Activated naive CD8-positive, alpha-beta T cell treated with anti-CD3 and anti-CD28 coated beads, Interleukin-2, amount 10 ng/mL, durations not matched to agents 7 days and 5 days (primary cell): ENCODE measurements around the gene PTPRN2. TPM values are rescaled to one million over a fixed set of nuclear protein-coding genes. Genes with fewer than 3 reads are reported as not detected.

Source experiments
- ATAC-seq: fragments of 150-1000 bp; cut with Tn5 transposase; one replicate; pipeline ENCODE4 v1.10.0; 2021; ENCODE audit warnings: low read depth, moderate library complexity
- POLR2A ChIA-PET: fragments of 350-600 bp; sonication (Branson Sonifier 250); formaldehyde crosslinking; loops from one replicate; lab custom pipeline; 2021; ENCODE audit warnings: antibody characterized with exemption; lab: Charles Lee
- DNase-seq: peaks from one replicate; pipeline ENCODE4 v3.0.0; 2021
- H3K27ac Mint-ChIP-seq: one replicate; pipeline ENCODE4 v1.8.0; 2022; ENCODE audit warnings: mild to moderate bottlenecking, mixed read lengths
- H3K27me3 Mint-ChIP-seq: one replicate; pipeline ENCODE4 v1.8.0; 2022; ENCODE audit warnings: mild to moderate bottlenecking, moderate library complexity, mixed read lengths
- H3K36me3 Mint-ChIP-seq: one replicate; pipeline ENCODE4 v1.8.0; 2021; ENCODE audit warnings: mild to moderate bottlenecking, mixed read lengths
- H3K4me1 Mint-ChIP-seq: one replicate; pipeline ENCODE4 v1.8.0; 2021; ENCODE audit warnings: mixed read lengths
- H3K4me3 Mint-ChIP-seq: one replicate; pipeline ENCODE4 v1.8.0; 2022; ENCODE audit warnings: mild to moderate bottlenecking, moderate library complexity, mixed read lengths
- H3K9me3 Mint-ChIP-seq: one replicate; pipeline ENCODE4 v1.8.0; 2021; ENCODE audit warnings: mixed read lengths
- total RNA-seq, 2 experiments: library from RNA; stranded (reverse); gene quantifications; one replicate each; pipeline ENCODE4 v1.2.3, GENCODE V29; 2021

Gene PTPRN2
- total RNA-seq, 2 experiments from 2014 or later: 4.5 to 4.9 TPM

DNA sequence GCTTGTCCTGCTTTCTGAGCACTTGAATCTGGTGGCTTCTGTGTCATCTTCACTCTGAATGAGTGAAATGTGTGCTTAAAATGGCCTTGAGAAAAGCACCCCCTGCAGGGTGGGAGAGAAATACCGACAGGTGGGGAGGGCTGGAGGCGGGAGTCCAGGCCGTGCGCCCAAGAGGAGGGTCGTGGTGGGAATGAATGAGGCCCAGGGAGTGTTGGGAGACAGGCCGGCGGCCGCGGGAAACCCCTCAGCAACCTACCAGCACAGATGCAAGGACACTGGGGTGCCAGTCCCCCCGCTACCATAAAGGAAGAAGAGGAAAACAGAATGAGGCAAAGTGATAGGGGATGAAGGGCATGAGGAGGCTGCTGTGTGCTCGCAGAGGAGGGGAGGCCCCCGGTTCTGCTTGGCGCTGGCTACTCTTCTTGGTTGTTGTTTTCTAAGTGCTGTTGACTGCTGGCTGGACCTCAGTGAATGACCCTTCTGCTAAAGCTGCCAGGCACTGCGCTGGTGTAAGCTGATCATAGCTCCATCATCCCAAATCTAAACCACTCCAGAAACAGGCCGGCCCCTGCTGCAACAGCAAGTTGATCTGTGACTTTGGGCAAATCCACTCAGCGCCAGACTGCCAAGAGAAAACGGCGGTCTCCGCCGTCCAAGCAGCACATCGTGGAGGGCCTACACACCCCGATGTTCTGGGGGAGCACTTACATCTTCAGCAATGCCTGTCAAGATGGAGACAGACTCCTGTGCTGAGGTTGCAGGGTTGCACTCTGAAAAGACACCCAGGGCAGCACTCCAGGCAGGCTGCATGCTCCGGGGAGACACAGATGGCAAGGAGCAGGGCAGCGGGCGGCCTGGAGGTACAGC lies 872.3 kb downstream of the PTPRN2 start:
- Mint-ChIP-seq H3K9me3 (no peaks in the 10 kb centered on the region), H3K27ac (peak overlapping the region; percentile 16), H3K27me3 (no peaks in the 10 kb centered on the region), H3K36me3 (no peaks in the 10 kb centered on the region), H3K4me3 (no peak overlapping the region), H3K4me1 (no peaks in the 10 kb centered on the region)
- no peak for DNase-seq
- POLR2A ChIA-PET: no interaction called here
- no peak for ATAC-seq

DNA sequence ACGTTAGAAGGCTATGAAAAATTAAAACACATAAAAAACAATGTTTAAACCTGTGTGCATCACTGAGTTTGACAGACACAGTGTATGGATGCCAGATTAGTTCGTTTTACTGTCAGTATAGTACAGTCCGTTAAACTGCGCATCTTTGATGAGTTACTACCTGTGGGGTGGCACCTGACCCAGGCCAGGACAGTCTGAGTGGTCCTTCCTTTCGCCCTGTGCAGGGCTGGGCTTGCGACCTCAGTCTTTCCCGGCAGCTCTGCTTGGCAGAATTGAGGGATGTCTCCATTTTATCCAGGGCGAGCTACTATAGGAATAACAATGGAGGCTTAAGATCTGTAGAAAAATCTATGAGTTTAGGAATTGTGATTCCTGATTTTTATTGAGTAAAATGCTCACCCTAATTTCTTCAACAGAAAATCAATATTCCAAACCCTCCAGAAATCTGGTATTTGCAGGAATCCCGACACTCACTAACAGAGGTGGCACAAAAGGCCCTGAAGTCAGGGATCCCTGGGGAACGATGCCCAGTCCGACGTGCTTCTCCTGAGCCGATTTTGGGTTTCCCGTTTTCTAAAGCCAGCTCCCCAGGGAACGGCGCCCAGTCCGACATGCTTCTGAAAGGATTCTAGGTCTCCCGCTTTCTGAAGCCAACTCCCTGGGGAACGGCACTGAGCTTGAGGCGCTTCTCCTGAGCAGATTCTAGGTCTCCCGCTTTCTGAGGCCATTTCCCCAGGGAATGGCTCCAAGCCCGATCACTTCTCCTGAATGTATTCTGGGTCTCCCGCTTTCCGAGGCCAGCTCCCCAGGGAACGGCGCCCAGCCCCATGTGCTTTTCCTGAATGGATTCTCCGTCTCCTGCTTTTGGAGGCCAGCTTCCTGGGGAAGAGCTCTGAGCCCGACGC lies 873.2 kb downstream of the PTPRN2 start:
- ATAC-seq: no peak
- no peak overlapping the region for H3K27ac Mint-ChIP-seq
- H3K9me3 Mint-ChIP-seq: no peaks in the 10 kb centered on the region
- POLR2A ChIA-PET: no interaction called here
- H3K4me1 Mint-ChIP-seq: no peaks in the 10 kb centered on the region
- H3K27me3 Mint-ChIP-seq: no peaks in the 10 kb centered on the region
- H3K36me3 Mint-ChIP-seq: no peaks in the 10 kb centered on the region
- H3K4me3 Mint-ChIP-seq: no peak overlapping the region
- no peak for DNase-seq

DNA sequence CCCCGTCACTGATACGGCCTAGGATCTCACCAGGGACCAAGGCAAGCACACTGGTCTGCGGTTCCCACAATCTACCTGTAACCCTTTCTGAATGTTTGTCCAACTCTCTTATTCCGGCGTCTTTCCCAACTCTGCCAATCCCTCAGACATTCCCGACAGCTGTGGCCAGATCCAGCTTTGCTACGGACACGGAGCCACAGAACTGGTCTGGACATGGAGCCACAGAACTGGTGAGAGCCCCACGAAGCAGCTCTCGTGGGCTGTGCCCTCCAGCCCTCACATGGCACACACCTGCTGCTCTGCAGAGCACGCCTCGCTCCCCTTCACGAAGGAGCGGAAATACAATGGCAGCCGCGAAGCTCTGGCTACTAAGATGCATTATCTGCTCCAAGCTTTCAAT lies 874.0 kb downstream of the PTPRN2 start:
- H3K9me3 Mint-ChIP-seq: no peaks in the 10 kb centered on the region
- POLR2A ChIA-PET: no interaction called here
- no peak for ATAC-seq

DNA sequence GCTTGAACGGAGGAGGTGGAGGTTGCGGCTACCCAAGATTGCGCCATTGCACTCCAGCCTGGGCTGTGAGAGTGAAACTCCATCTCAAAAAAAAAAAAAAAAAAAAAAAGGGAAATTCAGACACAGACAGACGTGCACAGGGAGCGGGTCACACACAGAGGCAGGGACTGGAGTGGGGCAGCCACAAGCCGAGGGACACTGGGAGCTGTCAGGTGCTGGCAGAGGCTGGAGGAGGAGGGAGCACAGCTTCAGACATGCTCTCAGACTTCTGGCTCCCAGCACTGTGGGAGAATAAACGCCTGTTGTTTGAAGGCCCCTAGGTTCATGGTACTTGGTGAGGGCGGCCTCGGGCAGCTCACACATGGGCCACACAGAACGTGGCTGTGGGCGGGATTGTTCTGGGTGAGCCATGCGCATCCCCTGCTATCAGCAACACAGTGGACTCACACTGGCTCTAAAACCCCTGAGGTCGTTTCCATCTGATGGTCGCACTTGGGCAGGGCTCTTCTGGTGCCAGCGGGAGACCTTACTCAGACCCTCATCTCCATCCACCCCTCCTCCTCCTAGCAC lies 874.9 kb downstream of the PTPRN2 start:
- no peak overlapping the region for H3K27ac Mint-ChIP-seq
- DNase-seq (no peak), ATAC-seq (no peak)
- H3K4me3 Mint-ChIP-seq: no peak overlapping the region
- POLR2A ChIA-PET: no interaction called here
- no peaks in the 10 kb centered on the region for H3K9me3 Mint-ChIP-seq
- H3K36me3 Mint-ChIP-seq: no peaks in the 10 kb centered on the region
- H3K4me1 Mint-ChIP-seq: no peaks in the 10 kb centered on the region
- peaks cover 5% of the 10 kb centered on the region for H3K27me3 Mint-ChIP-seq

More for the DNA sequence above, 874.0 kb downstream of the PTPRN2 start:
- no peak for DNase-seq
- H3K4me1 Mint-ChIP-seq: no peaks in the 10 kb centered on the region
- no peaks in the 10 kb centered on the region for H3K36me3 Mint-ChIP-seq
- H3K27ac Mint-ChIP-seq: no peak overlapping the region
- H3K4me3 Mint-ChIP-seq: no peak overlapping the region
- H3K27me3 Mint-ChIP-seq: no peaks in the 10 kb centered on the region

DNA sequence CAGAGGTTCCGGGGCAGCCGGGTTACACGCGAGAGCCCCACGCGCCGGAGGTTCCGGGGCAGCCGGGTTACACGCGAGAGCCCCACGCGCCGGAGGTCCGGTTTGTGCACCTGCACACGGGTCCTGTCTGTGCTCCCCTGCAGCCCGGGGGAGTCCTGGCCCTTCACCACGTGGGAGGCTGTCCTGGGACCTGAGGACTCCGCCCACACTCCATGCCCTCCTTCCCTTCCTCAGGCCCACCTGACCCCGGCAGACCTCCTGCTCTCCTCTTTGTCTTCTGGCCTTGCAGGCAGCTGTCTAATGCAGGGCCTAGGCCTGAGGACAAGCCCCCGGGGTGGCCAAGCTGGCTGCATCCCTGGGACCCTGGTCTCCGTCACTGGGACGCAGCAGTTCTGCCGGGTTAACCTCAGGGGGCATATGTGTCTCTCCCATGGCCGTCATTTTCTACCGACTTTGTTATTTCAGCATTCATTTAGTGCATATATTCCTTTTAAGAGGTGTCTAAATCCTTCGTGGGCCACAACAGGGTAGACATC lies 876.2 kb downstream of the PTPRN2 start:
- ATAC-seq: no peak
- Mint-ChIP-seq H3K27ac (no peak overlapping the region), H3K27me3 (peaks cover 7% of the 10 kb centered on the region), H3K9me3 (no peaks in the 10 kb centered on the region), H3K4me1 (no peaks in the 10 kb centered on the region), H3K36me3 (no peaks in the 10 kb centered on the region), H3K4me3 (no peak overlapping the region)
- no peak for DNase-seq
- POLR2A ChIA-PET: no interaction called here

DNA sequence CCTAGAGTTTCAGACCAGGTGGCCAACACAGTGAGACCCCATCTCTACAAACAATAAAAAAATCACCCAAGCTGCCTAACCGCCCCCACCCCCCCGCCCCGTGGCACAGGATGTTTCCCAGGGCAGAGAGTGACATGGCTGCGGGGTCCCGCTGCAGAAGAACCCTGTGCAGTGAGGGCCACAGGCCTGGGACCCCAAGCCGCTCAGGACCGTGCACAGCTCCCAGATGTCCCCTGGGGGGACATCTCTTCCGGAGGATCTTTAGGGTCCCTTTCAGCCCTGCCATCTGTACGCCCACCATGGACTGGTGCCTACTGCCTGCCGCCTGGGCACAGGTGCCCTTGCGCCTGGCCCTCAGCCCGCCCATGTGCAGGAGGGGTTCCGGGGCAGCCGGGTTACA lies 877.2 kb downstream of the PTPRN2 start:
- POLR2A ChIA-PET: no interaction called here
- ATAC-seq (no peak), DNase-seq (no peak)
- Mint-ChIP-seq H3K4me3 (no peak overlapping the region), H3K9me3 (no peaks in the 10 kb centered on the region), H3K36me3 (no peaks in the 10 kb centered on the region), H3K27me3 (peaks cover 7% of the 10 kb centered on the region), H3K4me1 (no peaks in the 10 kb centered on the region), H3K27ac (no peak overlapping the region)

DNA sequence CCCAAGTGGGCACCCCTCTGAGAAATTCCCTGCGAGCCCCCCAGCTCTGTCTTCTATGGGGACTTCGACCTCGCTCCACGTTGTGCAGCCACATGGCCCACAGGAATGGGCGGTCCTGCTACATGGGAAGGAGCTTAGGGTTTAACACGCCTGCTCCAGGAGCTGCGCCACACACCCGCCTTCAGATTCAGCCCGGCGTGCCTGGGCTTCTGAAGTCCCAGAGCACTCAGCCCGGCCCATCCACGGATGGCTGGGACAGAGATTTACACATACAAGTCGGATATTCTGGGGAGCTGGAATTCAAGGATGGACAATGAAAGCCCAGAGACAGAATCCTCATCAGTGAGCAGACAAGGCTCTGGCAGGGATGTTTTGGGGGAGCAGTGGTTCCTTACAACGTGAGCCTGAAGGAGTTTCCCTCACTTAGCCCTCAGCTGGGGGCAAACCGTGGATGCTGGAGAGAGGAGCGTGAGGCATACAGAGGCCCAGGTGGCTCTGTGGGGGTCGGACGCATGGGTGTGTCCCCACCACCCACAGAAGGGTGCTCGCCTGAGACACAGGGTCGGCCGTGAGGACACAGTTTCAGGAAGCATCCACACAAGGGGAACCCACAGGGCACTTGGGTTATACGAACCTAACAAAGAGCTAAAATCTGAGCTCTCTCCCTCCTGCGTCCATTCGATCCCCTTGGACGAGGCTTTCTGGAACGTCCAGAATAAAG lies 877.9 kb downstream of the PTPRN2 start:
- Mint-ChIP-seq H3K27ac (no peak overlapping the region), H3K27me3 (peaks cover 7% of the 10 kb centered on the region), H3K4me3 (no peak overlapping the region), H3K36me3 (no peaks in the 10 kb centered on the region), H3K9me3 (no peaks in the 10 kb centered on the region), H3K4me1 (no peaks in the 10 kb centered on the region)
- ATAC-seq: no peak
- DNase-seq: no peak
- POLR2A ChIA-PET: no interaction called here

DNA sequence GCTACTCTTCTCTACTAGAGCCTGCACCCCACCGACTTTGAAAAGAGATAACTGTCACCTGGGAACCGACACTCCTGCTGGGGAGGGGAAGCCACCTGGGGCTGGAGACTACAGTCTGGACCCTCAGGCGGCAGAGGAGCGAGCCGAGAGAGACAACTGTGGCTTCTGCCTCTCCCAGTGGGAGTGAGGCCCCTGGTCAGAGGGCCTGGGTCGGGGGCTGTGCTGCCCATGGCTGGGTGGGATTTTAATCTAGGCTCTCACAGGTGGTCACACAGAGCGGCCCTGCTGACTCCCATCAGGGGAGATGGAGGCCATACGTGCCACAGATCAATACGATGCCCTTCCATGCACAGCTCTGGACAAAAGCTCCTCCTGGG lies 878.7 kb downstream of the PTPRN2 start:
- Mint-ChIP-seq H3K4me1 (no peaks in the 10 kb centered on the region), H3K36me3 (no peaks in the 10 kb centered on the region), H3K9me3 (no peaks in the 10 kb centered on the region), H3K27me3 (peaks cover 7% of the 10 kb centered on the region), H3K27ac (no peak overlapping the region), H3K4me3 (no peak overlapping the region)
- POLR2A ChIA-PET: no interaction called here
- DNase-seq: no peak
- no peak for ATAC-seq

DNA sequence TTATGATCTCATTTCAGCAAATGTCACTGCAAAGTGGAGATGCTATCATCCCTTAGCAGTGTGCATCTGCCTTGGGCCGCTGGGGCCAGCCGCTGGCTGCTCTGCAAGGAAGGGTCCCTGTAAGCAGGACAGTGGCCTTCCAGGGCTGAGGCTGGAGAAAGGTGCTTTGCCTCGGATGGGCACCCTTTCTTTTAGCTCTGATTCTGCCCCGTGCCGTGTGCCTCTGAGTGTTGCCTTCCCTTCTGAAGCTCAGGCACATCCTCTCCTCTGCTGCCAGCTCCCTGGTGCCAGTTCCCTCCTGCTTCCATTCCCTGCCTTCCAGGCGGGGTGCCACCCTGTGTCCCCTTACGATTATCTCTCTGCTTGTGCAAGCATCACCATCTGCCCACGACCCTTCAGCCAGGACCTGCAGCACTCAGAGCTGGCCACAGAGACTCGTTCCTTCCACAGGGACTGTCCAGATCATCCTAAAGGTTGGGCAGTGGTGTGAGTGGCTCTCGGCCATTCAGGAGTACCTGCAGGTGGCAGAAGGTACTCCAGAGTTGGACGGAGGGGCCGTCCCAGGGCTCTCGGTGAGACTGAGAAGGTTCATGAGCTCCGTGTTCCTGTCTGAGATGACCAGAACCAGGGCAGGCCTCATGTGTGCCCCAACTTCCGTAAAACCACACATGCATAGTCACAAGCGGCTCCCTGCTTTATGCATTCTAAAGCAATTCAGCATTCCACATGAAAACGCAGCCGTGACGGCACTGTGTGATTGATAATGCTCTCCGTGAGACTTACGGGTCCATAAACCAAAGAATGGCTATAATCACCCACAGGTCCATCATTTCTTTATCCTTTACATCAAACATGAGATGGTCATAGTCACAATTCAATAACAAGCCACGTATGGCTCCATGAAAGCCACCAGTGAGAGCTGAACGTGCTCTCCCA lies 879.4 kb downstream of the PTPRN2 start:
- no peak overlapping the region for H3K4me3 Mint-ChIP-seq
- H3K9me3 Mint-ChIP-seq: no peaks in the 10 kb centered on the region
- DNase-seq (no peak), ATAC-seq (no peak)
- H3K4me1 Mint-ChIP-seq: no peaks in the 10 kb centered on the region
- no peaks in the 10 kb centered on the region for H3K36me3 Mint-ChIP-seq
- POLR2A ChIA-PET: no interaction called here
- H3K27ac Mint-ChIP-seq: no peak overlapping the region
- peaks cover 7% of the 10 kb centered on the region for H3K27me3 Mint-ChIP-seq

DNA sequence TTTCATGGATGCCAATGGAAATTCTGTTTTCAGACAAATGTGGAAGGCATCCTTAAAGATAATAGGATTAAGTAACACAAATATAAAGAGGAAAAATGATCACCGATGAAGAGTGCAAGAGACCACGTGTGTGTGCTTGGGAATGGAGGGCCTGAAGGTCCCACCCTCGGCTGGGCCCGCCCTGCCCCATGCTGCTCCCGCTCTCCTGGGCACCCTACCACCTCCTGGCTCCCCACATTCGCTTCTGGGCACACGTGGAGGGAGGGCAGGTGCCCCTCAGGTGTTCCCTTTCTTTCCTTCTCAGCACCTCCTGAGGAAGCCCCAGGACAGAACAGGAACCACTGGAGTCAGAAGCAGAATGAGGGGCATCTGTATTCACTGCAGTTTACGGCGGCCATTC lies 883.3 kb downstream of the PTPRN2 start:
- Mint-ChIP-seq H3K4me3 (no peak overlapping the region), H3K9me3 (no peaks in the 10 kb centered on the region), H3K36me3 (no peaks in the 10 kb centered on the region), H3K27ac (no peak overlapping the region), H3K4me1 (no peaks in the 10 kb centered on the region), H3K27me3 (peaks cover 13% of the 10 kb centered on the region)
- DNase-seq (no peak), ATAC-seq (no peak)
- POLR2A ChIA-PET: no interaction called here

DNA sequence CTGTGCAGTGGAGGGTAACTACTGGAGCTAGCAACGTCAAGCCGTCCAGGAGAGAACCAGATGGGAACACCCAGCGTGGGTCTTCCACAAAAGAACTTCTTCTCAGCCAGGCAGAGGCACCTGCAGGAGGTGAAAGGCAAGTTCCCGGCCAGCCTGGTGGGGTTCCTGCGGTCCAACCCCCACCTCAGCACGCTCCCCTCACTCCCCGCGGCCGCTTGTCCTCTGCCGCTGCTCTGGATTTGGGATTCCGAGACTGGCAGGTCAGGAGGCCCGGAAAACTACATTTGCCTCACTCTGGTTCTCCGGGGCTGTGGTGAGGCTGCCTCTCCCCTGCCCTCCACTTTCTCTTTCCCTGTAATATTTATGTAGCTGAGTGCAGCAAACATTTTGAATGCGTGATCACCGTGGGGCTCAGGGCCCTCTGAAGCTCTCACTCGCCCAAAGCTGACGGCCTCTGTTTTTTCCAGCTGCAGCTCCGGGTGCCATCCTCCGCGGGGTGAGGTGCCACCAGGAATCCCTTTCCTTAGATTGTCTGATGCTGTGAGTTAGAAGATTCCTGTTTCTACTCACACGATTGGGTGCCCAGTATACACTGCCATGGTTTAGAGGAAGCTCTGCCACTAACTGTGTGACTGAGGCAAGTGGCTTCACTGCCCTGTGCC lies 884.0 kb downstream of the PTPRN2 start:
- ATAC-seq (no peak), DNase-seq (peak; percentile 7)
- H3K27me3 Mint-ChIP-seq: peaks cover 13% of the 10 kb centered on the region
- H3K27ac Mint-ChIP-seq: no peak overlapping the region
- POLR2A ChIA-PET: no interaction called here
- no peak overlapping the region for H3K4me3 Mint-ChIP-seq
- no peaks in the 10 kb centered on the region for H3K36me3 Mint-ChIP-seq
- no peaks in the 10 kb centered on the region for H3K4me1 Mint-ChIP-seq
- H3K9me3 Mint-ChIP-seq: no peaks in the 10 kb centered on the region

DNA sequence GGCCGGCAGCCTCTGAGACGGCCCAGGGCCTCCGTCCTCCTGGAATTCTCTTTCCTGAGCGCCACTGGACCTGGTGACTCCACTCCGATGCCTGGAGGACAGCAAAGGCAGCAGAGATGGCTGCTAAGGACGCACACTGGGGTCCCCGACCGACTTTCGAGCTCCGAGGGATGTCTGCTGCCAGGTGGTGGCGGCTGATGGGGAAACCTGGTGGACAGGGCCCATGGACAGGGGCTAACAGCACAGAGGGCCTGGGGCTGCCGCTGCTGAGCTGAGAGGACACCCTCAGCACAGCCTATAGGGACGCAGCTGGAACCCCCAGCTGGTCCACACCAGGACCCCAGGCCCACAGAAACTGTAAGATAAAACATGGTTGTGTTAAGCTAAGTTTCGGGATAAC lies 884.5 kb downstream of the PTPRN2 start:
- peak; percentile 3 for DNase-seq
- POLR2A ChIA-PET: no interaction called here
- Mint-ChIP-seq H3K9me3 (no peaks in the 10 kb centered on the region), H3K4me1 (no peaks in the 10 kb centered on the region), H3K36me3 (no peaks in the 10 kb centered on the region), H3K27ac (no peak overlapping the region), H3K27me3 (peaks cover 9% of the 10 kb centered on the region), H3K4me3 (no peak overlapping the region)
- ATAC-seq: no peak
